Activated CD4-positive, alpha-beta T cell treated with anti-CD3 and anti-CD28 coated beads, Interleukin-2, amount 50 U/mL, for 1 hour (primary cell): ENCODE data around the gene PDE6B.
"Not testable (repeated sequence)": the region's sequence is repeated elsewhere in the genome, so short reads cannot be mapped to it uniquely, and the experiment has no call there.

Source experiments
- DNase-seq: peaks from one replicate; pipeline ENCODE4 v3.0.0-alpha.2; 2020

Gene PDE6B

DNA sequence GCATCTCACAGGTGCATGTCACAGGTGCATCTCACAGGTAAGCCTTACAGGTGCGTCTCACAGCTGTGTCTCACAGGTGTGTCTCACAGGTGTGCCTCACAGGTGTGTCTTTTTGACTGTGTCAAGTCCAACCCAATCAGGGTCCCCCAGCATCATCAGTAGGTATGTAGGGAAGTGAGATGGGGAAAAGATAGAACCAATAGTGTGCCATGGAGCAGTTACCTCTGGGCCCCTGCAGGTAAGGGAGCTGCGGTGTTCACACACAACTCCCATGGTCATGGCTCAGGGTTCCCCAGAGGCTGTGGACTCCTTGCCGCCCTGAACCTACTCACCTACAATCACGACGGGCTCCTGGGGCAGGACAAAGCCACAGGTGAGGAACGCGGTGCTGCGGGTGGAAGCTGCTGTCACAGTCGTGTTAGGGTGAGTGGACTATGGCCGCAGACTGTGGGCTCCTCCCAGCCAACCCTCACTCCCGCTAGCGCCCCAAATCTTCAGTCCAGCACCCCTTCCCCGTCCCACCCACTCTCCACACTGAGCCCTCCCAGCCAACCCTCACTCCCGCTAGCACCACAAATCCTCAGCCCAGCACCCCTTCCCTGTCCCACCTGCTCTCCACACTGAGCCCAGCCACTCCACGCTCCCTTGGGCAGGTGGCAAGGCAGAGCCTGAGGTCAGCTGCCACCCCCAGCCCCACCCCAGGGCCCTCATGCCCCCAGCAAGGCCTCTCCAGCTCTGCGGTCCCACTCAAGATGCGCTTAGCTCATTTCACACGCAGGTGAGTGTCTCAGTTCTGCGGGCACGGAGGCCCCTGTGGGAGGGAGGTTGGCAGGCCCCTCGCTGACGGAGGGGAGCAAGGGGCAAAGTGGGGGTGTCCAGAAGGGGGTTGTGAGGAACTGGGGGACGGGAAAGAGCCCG, 2.1 kb upstream of the PDE6B start:
- no peak for DNase-seq

DNA sequence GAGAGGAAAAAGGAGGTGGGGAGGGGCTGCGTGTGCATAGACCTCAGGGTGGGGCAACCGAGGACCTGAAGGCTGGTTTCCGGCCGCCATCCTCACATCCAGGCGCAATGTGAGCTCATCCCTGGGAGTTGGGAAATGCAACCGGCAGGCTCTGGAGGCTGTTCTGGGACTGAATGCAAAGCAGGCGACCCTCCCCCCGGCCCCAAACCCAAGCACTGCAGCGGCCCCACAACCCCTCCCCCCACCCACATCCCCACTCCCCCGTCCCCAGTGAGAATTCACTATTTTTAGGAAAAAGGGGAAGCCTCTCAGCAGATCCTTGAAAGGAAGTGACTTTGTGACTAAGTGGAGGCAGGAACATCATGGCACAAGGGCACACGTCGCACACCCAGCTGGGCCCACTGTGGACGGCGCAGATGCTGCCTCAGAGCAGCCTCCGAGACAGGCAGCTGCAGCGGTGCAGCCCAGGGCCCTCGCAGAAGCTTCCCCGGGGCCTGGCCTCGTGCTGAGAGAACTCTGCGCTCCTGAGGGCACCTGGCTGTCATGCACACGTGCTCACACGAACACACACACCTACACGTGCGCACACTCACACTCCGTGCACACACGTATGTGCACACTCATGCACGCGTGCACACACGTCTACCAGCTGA, 1.3 kb upstream of the PDE6B start:
- no peak for DNase-seq

DNA sequence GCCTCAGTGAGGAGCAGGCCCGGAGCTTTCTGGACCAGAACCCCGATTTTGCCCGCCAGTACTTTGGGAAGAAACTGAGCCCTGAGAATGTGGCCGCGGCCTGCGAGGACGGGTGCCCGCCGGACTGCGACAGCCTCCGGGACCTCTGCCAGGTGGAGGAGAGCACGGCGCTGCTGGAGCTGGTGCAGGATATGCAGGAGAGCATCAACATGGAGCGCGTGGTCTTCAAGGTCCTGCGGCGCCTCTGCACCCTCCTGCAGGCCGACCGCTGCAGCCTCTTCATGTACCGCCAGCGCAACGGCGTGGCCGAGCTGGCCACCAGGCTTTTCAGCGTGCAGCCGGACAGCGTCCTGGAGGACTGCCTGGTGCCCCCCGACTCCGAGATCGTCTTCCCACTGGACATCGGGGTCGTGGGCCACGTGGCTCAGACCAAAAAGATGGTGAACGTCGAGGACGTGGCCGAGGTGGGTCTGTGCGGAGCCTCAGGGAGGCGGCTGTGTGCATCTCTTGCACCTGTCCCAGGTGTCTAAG, 323 bp downstream of the PDE6B start:
- DNase-seq, result no peak

DNA sequence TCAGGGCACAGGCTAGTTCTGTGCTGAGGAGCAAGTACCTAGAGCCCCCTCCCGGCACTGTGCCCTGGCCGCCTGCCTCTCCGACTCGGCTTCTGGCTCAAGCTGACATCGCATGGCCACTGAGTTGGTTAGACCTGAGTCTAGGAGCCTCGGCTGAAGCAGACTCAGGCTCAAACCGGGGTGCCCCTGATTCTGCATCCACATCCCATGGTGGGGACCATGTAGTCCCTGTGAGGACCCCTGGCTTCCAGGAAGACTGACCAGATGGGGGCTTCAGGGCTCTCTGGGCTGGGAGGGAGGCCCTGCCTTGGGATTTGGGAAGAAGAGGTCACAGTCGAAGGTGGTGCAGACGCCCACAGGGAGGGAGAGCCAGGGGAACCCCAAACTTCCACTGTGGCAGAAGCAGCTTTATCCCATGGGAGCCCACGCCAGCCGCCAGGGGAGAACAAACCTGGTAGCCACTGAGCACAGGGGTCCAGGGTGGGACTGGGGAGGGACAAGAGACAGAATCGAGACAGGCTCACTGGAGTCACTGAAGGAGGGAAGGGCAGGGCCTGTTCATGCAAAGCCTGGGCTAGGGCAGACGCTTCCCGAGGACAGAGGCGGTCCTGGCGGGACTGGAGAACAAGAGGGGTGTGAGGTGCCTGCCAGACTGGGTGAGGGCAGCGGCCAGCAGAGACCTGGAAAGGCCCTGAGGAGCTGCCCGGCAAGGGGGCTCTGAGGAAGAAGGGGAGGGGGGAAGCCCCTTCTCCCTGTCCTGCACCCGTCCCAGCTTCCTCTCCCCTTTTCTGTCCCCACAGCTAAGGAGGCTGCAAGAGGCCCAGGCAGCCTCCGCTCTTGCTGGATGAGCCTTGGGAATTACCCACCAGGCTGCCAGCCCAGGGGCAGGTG, 1.1 kb downstream of the PDE6B start:
- DNase-seq, result no peak

DNA sequence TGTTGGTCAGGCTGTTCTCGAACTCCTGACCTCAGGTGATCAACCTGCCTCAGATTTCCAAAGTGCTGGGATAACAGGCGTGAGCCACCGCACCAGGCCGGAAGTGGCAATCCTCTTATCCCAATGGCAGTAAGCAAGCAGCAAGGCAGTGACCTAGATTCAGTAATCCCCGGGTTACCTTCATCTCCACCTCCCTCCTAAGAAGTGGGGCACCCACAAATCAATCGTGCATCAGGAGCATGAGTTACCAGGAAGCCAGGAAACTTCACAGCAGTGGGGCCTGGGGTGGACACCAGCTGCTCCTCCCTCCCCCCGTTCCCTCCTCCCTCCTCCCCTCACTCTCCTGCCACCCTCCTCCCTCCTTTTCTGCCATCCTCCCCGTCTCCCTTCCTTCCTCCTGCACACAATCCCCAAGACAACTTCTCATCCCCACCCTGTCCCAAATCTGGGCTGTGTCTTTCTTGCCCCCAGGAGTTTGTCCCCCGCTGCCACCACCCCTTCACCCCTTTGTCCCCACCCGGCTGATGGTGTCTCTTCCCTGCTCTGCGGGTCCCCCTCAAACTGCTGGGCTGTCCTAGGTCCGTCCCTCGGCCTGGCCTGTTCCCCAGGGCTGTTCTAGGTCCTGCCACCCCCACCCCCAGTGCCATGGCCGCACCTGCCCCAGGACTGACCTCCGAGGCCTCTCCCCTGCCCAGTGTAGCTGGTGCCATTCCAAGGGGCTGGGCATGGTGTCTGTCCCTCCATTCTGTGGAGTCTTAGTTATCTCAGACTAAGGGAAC, 2.2 kb downstream of the PDE6B start:
- DNase-seq, result no peak

DNA sequence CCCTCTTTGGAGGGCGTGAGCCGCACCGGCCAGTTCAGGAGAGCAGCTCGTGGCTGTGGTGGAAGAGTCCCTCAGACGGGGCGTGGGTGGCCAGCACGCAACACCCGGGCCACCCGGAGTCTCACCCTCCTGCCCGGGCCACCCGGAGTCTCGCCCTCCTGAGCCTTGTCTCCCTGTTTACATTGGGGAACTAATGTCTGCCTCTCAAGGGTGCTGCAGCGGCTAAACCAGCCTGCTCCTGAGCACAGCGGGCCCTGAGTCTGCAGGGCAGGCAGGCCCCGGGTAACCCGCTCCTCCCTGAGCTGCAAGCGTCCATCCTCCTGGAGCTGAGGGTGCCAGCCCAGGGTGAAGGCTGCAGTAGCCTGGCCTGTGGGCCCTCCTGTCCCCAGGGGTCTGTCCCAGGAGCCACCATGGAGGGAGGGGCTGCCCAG, 3.0 kb downstream of the PDE6B start:
- DNase-seq, result no peak

DNA sequence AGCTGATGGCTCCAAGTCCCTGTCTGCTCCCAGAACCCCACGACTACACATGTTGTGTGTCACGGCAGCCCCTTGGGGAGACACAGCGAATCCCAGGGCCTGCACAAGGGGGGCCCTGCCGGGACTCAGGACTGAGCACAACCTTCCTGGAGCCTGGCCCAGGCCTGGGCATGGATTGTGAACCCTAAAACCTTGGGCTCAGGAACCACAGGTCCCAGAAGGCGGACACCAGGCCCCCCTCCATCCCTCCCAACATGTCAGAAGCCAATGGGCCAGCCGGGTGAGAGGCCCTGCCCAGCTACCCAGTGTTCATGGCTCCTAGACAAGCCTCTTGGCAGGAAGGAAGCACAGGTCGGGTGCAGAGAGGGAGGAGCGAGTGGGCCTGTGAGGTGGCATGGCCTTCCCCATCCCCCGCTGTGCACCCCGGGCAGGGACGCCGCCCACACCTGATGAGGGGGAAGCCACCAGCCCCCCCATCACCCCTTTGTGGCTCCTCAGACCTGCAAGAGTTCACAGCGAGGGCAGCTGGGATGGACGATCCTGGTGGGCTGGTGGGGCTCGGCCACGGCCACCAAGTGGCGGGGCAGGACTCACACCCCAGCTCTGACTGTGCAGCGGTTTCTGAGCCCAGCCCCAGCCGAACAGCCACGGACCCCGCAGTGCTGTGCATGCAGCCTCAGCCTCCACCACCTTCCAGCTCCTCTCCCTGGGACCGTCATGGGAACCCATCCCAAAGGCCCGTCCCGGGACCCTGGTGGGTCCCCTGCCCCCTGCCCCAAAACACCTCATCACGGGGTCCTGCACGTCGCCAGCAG, 3.7 kb downstream of the PDE6B start:
- no peak for DNase-seq

DNA sequence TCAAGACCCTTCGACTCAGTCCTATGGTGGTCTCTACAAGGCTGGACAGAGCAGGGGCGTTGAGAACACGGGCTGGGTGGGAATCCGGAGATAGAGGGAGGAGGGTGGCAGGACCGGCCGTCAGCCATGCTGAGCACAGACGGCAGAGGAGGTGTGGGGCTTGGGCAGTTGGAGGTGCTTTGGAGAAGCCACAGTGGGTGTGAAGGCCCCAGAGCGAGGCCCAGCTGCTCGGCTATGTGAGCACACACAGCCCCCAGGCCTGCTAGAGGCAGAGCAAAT, 4.2 kb downstream of the PDE6B start:
- DNase-seq, result no peak

DNA sequence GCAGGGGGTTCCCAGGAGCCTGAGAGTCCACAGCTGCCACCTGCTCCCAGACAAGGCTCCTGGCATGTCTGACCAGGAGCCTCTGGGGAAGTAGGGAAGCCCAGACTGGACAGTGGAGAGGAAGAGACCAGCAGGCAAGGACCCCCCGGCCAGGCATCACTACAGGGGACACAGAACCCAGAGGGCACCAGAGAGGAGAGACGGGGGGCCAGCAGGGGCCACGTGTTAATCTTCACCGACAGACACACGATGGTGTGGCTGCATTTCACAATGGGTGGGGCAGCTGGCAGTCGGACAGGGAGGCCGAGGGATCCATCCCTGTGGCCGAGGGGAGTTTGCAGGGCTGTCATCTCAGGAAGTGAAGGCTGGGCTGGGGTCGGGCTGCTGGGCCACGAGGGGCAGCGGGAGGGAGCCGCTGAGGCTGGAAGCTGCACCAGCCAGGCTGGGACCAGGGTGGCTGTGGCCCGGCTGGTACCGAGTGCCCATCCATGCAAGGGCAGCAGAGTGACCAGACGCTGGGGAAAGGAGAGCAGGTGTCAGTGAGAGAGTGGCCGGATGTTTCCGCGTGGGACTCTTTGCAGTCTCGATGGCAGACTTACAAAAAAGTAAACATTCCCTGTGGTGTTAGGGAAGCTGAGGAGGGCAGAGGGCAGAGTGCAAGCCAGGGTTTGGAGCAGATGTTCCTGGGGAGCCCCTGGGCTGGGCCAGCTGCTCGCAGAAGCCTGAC, 4.7 kb downstream of the PDE6B start:
- DNase-seq, result no peak

DNA sequence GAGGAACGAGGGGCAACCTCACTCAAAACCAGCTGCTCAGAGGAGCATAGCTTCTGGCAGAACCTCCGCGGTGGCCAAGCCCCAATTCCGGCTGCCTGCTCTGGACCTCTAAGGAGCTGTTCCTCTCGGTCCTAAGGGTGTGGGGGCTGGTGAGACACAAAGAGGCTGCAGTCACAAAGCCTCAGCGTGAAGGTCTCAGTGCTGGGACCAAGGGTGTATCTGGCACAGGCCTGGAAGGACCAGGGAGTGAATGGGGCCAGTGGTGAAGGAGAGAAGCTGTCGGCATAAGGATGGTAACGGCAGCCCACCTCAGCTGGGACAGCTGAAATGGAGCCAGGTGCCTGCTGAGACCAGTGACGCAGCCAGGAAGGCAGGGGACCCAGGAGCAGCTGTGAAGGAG, 5.3 kb downstream of the PDE6B start:
- no peak for DNase-seq

DNA sequence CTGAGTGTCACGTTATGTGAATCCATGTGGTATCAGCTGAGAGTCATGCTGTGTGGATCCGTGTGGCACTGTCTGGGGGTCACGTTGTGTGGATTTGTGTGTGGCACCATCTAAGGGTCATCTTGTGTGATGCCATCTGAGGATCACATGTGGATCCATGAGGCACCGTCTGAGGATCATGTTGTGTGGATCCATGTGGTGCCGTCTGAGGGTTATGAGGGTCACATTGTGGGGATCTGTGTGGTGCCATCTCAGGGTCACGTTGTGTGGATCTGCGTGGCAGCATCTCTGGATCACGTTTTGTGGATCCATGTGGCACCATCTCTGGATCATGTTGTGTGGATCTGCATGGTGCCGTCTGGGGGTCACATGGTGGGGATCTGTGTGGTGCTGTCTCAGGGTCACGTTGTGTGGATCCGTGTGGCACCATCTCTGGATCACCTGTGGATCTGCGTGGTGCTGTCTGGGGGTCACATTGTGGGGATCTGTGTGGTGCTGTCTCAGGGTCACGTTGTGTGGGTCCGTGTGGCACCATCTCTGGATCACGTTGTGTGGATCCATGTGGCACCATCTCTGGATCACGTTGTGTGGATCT, 6.9 kb downstream of the PDE6B start:
- no peak for DNase-seq

DNA sequence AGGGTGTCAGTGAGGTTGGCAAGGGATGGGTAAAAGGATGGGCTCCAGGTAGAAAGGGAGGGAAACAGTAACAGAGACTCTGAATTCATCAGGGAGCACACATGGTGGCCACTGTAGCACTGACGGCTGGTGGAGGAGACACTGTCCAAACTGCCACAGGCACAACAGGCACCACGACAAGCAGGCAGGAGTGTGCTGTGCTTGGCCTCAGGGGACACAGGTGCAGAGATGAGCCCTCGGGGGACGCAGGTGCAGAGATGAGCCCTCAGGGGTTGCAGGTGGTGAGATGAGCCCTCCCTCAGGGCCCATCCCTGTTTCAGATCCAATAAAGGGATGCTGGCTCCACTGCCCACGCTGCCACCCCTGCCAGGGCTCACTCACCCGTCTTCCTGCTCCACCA, 7.6 kb downstream of the PDE6B start:
- no peak for DNase-seq

DNA sequence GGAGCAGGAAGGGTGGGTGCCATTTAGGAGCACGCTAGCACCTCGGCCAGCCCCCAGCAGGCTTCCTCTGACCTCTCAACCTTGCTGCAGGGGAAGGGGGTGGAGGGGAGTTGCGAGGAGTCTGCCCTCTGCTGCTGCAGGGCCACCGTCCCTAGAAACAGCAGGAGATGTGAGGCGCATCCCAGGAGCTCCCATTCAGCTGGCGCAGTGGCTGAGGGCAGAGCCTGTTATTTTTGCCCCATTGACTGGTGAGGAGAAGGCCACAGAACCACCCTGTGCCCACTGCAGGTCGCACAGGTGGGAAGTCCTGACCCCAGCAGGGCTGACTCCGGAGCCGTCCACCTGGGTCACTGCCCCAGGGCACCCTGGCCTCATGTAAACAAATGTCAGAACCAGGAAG, 8.0 kb downstream of the PDE6B start:
- DNase-seq, result no peak

DNA sequence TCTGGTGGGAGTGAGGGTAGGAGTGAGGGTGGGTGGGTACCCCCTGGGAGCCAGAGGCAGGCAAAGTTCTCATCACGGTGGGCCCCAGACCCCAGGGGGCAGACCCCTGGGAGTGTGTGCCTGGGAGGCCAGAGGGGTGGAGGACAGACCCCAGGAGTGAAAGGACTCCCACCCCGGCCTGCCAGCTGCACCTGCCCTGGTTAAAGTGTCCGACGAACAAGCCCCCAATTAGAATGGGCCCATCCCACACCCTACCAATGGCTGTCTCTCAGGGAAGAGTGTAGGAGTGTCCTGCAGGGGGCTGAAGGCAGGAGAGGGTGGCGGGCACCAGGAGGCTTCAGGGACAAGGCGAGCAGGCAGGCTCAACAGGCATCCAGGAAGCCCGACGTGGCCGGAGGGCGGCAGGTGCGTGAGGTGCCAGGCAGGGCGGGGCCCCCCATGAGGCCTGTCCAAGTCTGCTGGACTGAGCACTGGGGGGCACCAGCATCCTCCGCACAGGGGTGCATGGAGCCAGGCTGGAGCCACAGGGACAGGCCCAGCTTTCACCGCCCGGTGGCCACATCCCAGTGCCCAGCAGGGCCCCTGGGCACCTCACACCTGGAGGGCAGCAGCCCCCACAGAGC, 8.7 kb downstream of the PDE6B start:
- no peak for DNase-seq

DNA sequence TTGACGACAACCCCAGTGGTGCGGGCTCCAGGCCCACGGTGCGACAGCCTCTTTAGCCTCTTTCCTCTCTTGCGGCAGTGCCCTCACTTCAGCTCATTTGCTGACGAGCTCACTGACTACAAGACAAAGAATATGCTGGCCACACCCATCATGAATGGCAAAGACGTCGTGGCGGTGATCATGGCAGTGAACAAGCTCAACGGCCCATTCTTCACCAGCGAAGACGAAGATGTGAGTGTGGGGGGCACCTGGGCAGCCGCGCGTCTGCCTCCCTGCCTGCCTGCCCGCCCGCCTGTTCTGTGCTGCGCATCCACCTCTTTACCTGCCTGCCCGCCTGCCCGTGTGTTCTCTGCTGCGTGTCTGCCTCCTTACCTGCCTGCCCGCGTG, 9.2 kb downstream of the PDE6B start:
- DNase-seq, result no peak

DNA sequence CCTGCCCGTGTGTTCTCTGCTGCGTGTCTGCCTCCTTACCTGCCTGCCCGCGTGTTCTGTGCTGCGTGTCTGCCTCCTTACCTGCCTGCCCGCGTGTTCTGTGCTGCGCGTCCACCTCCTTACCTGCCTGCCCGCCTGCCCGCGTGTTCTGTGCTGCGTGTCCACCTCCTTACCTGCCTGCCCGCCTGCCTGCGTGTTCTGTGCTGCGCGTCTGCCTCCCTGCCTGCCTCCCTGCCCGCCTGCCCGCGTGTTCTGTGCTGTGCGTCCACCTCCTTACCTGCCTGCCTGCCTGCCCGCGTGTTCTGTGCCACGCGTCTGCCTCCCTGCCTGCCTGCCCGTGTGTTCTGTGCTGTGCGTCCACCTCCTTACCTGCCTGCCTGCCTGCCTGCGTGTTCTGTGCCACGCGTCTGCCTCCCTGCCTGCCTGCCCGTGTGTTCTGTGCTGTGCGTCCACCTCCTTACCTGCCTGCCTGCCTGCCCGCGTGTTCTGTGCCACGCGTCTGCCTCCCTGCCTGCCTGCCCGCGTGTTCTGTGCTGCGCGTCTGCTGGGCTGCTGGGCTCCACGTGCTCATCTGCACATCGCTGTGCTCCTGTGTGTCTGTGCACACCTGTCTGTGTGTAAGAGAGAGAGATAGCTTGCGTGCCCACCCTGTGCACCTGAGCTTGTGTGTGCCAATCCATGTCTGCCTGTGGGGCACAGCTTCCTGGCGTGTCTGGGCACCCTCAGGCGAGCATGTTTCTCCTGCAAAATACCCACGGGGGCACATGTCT, 9.9 kb downstream of the PDE6B start:
- not testable (repeated sequence) for DNase-seq

DNA sequence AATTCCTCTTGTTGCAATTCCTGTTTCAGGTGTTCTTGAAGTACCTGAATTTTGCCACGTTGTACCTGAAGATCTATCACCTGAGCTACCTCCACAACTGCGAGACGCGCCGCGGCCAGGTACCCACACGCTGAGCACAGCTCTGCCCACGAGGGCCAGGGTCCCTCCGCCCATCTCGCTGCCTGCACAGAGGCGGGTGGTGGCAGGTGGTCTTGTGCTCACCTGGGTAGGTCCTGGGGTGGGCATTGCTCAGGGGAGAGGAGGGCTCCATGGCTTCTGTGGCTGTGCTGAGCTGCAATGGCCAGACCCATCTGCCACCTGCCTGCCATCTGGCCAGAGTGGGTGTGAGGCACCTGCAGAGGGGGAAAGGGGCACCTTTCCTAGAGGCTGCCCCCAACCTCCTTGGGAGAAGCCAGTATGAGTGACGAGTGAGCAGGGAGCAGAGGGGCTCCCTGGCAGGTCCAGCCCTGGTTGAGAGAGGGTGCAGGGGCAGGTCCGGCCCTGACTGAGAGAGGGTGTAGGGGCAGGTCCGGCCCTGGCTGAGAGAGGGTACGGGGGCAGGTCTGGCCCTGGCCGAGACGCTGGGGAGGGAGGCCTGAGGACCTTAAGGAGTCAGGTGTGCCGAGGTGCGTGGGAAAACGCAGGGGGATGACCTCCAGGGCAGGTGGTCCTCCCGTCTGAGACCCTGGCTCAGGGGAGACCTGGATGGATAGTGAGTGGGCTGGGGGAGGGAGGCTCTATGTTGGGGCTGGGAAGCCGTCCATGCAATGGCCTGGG, 10.7 kb downstream of the PDE6B start:
- DNase-seq, result no peak

DNA sequence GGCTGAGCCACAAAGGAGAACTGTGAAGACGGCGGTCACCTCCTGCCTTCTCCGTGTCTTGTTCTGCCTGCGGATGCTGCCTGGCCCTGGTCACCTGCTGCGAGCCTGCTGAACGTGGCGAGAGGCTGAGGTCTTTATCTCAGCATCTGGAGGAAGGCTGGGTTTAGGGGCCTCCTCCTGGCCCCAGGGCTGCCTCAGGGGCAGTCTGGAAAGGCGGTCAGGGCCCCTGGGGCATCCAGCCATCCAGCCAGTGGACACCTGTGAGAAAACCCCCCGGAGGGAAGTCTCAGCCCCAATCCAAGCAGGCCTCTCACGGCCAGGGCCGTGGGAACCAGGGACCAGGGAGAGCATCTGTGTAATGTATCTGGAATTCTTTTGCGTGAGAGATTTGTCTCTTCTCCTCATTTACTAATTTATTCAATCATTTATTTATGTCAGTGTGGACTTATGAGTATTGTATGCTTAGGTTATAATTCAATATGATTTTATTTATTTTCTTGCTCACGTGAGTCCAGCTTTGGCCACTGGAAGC, 11.3 kb downstream of the PDE6B start:
- no peak for DNase-seq
